H1 (cell line): Measurements from ENCODE around the gene TEAD3.

Experiments used
- HDAC2 ChIP-seq, 2 experiments: fragments of 300-600 bp in 1 of 2; sonication (generic) in 1 of 2; IDR thresholded peaks; 2 replicates each; pipeline ENCODE4 v1.6.1; 2011 to 2012; ENCODE audit warnings: low read depth in 2 of 2, low read length in 2 of 2, mild to moderate bottlenecking in 2 of 2, moderate library complexity in 2 of 2, borderline replicate concordance in 1 of 2, inconsistent platforms in 1 of 2
- JUND ChIP-seq: IDR thresholded peaks from 2 replicates; pipeline ENCODE4 v1.6.1; 2011; ENCODE audit warnings: mild to moderate bottlenecking, improper control_type of control experiment, low read length
- KDM1A ChIP-seq: fragments of 200-600, 300-600 bp; sonication (generic); IDR thresholded peaks from 2 replicates; pipeline ENCODE4 v1.7.1; 2016; ENCODE audit warnings: mild to moderate bottlenecking, low read length, borderline replicate concordance
- MAFK ChIP-seq: IDR thresholded peaks from 2 replicates; pipeline ENCODE4 v1.6.1; 2012; ENCODE audit warnings: low read depth, mild to moderate bottlenecking, improper control_type of control experiment, low read length
- POLR2AphosphoS5 ChIP-seq: IDR thresholded peaks from 2 replicates; pipeline ENCODE4 v1.6.1; 2011; ENCODE audit warnings: low read depth, low read length
- ZNF274 ChIP-seq: IDR thresholded peaks from 2 replicates; pipeline ENCODE4 v1.7.0; 2012; ENCODE audit warnings: low read length, borderline replicate concordance; ENCODE audit errors: extremely low read depth
- TF ChIP-seq, protein P1 (sequence below), 3 experiments: IDR thresholded peaks; 1 replicate in 2 of 3; 2 replicates in 1 of 3; pipeline versions ENCODE4 v1.5.1 to v1.6.1; 2011; ENCODE audit warnings: low read length in 3 of 3, mild to moderate bottlenecking in 3 of 3, inconsistent platforms in 2 of 3, low read depth in 1 of 3, moderate library complexity in 1 of 3; ENCODE audit not compliant: insufficient read depth in 1 of 3; ENCODE audit errors: control extremely low read depth in 1 of 3

DNA sequence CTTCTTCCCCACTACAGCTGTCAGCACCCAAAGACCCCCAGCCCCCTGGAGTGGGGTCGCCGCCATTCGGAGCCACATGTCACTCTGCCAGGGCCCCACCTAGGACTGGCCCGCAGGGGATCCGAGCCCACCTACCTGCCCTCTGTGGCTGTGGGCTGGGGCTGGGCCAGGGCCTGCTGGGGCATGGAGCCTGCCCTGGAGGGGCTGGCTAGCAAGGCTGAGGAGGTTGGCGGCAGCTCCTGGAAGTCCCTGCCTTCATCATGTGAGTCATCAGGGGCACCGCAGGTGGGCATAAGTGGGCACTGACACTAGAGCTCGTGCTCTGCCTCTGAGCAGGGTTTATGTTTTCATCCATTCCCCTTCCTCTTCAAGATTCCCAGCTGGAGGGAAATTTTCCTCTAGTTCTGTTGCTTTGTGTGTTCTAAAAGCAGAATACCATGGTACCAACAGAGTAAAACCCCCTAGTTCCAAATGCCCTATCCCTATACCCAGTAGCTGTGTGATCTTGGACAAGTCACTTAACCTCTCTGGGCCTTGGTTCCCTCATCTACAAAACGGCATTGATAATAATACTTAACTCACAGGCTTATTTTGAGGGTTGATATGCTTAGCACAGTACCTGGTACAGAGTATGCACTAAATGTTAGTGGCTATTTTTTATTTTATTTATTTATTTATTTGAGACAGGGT, 53.4 kb downstream of the TEAD3 start:
- TF ChIP-seq, protein P1, sequence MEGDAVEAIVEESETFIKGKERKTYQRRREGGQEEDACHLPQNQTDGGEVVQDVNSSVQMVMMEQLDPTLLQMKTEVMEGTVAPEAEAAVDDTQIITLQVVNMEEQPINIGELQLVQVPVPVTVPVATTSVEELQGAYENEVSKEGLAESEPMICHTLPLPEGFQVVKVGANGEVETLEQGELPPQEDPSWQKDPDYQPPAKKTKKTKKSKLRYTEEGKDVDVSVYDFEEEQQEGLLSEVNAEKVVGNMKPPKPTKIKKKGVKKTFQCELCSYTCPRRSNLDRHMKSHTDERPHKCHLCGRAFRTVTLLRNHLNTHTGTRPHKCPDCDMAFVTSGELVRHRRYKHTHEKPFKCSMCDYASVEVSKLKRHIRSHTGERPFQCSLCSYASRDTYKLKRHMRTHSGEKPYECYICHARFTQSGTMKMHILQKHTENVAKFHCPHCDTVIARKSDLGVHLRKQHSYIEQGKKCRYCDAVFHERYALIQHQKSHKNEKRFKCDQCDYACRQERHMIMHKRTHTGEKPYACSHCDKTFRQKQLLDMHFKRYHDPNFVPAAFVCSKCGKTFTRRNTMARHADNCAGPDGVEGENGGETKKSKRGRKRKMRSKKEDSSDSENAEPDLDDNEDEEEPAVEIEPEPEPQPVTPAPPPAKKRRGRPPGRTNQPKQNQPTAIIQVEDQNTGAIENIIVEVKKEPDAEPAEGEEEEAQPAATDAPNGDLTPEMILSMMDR (IDR thresholded peaks at IDR 0.05; ENCODE audit: control extremely low read depth in 1 of 3, insufficient read depth in 1 of 3, low read depth in 1 of 3, low read length in 3 of 3): no peak
- TF ChIP-seq ZNF274: no peak
- no peak for TF ChIP-seq HDAC2 (IDR thresholded peaks at IDR 0.05; ENCODE audit: borderline replicate concordance in 1 of 2, low read depth in 2 of 2, low read length in 2 of 2)
- TF ChIP-seq POLR2AphosphoS5: no peak
- TF ChIP-seq JUND: peak; percentile 41; the same call in 1 of the 2 replicates
- peak; percentile 60; the same call in 1 of the 2 replicates for TF ChIP-seq KDM1A
- TF ChIP-seq MAFK: no peak
